Skeletal muscle tissue (tissue), 4 donors: ENCODE data around the gene MTA1. TPM values are rescaled to one million over a fixed set of nuclear protein-coding genes. Genes with fewer than 3 reads are reported as not detected.

Experiments used
- H3K27ac ChIP-seq: one replicate; pipeline ENCODE4 v1.7.0; 2013; ENCODE audit warnings: mild to moderate bottlenecking, low read depth, low read length, inconsistent platforms
- H3K27me3 ChIP-seq, 3 donors: one replicate each; pipeline ENCODE4 v1.7.0; 2013; ENCODE audit warnings: low read length in 3 of 3; ENCODE audit not compliant: control insufficient read depth in 3 of 3, insufficient read depth in 3 of 3
- H3K36me3 ChIP-seq, 3 donors: one replicate each; pipeline ENCODE4 v1.7.0; 2013; ENCODE audit warnings: low read length in 3 of 3; ENCODE audit not compliant: control insufficient read depth in 3 of 3, insufficient read depth in 3 of 3
- H3K4me1 ChIP-seq, 3 donors: one replicate each; pipeline ENCODE4 v1.7.0; 2013; ENCODE audit warnings: low read length in 3 of 3, mild to moderate bottlenecking in 3 of 3; ENCODE audit not compliant: control insufficient read depth in 3 of 3, insufficient read depth in 3 of 3
- H3K4me3 ChIP-seq, 3 donors: one replicate each; pipeline ENCODE4 v1.7.0; 2013; ENCODE audit warnings: low read length in 3 of 3
- H3K9ac ChIP-seq, 3 donors: one replicate each; pipeline ENCODE4 v1.7.0; 2013; ENCODE audit warnings: low read length in 3 of 3, mild to moderate bottlenecking in 3 of 3, moderate library complexity in 2 of 3, low read depth in 1 of 3
- H3K9me3 ChIP-seq, 3 donors: one replicate each; pipeline ENCODE4 v1.7.0; 2013; ENCODE audit warnings: low read length in 3 of 3; ENCODE audit not compliant: control insufficient read depth in 3 of 3
- total RNA-seq: library from RNA; depleted of rRNA; stranded (reverse); fragments of >200 nt; gene quantifications from one replicate; pipeline ENCODE4 v1.2.3, GENCODE V29; 2014
- donor health status: Osteomylitis.

The MTA1 gene
- total RNA-seq, 1 donor from 2014 or later: 19.3 TPM

- H3K27ac ChIP-seq: no peak overlapping the region
- H3K4me1 ChIP-seq: peaks cover 16 to 20% (median 20%) of the 10 kb centered on the region in 3 donors
- H3K4me3 ChIP-seq: no peak overlapping the region
- no peaks in the 10 kb centered on the region for H3K9me3 ChIP-seq
- peaks cover 3 to 7% (median 3%) of the 10 kb centered on the region in 3 donors for H3K36me3 ChIP-seq
- no peak overlapping the region for H3K9ac ChIP-seq
- H3K27me3 ChIP-seq: no peaks in the 10 kb centered on the region
These were observed 5.2 kb downstream of the MTA1 start for GRCh38 chr14:105424861-105425260.

GRCh38 chr14:105425823-105426247 is 6.2 kb downstream of the MTA1 start:
- H3K9ac ChIP-seq: no peak overlapping the region
- H3K4me1 ChIP-seq: peaks cover 11 to 17% (median 14%) of the 10 kb centered on the region in 3 donors
- no peak overlapping the region for H3K27ac ChIP-seq
- no peaks in the 10 kb centered on the region for H3K27me3 ChIP-seq
- H3K36me3 ChIP-seq: peaks cover 3 to 7% (median 3%) of the 10 kb centered on the region in 3 donors
- H3K4me3 ChIP-seq: no peak overlapping the region
- H3K9me3 ChIP-seq: no peaks in the 10 kb centered on the region

GRCh38 chr14:105426416-105427130 is 6.9 kb downstream of the MTA1 start:
- Histone ChIP-seq H3K9ac (no peak overlapping the region), H3K9me3 (no peaks in the 10 kb centered on the region), H3K27ac (no peak overlapping the region), H3K4me3 (no peak overlapping the region), H3K27me3 (no peaks in the 10 kb centered on the region), H3K4me1 (peaks cover 4 to 12% (median 7%) of the 10 kb centered on the region in 3 donors), H3K36me3 (peaks cover 3 to 7% (median 3%) of the 10 kb centered on the region in 3 donors)

- Histone ChIP-seq H3K4me1 (peaks cover 0 to 7% (median 3%) of the 10 kb centered on the region in 3 donors), H3K4me3 (no peak overlapping the region), H3K9ac (no peak overlapping the region), H3K9me3 (no peaks in the 10 kb centered on the region), H3K27ac (no peak overlapping the region), H3K27me3 (no peaks in the 10 kb centered on the region), H3K36me3 (peaks cover 3 to 7% (median 3%) of the 10 kb centered on the region in 3 donors)
These were observed 7.8 kb downstream of the MTA1 start for GRCh38 chr14:105427412-105427811.

- Histone ChIP-seq H3K27ac (no peak overlapping the region), H3K4me3 (no peak overlapping the region), H3K9ac (no peak overlapping the region), H3K36me3 (peaks cover 3 to 7% (median 3%) of the 10 kb centered on the region in 3 donors), H3K9me3 (no peaks in the 10 kb centered on the region), H3K27me3 (no peaks in the 10 kb centered on the region), H3K4me1 (peaks cover 0 to 4% (median 0%) of the 10 kb centered on the region in 3 donors)
These were observed 8.4 kb downstream of the MTA1 start for GRCh38 chr14:105427936-105428485.

- H3K27ac ChIP-seq: no peak overlapping the region
- peaks cover 3 to 7% (median 3%) of the 10 kb centered on the region in 3 donors for H3K36me3 ChIP-seq
- H3K4me1 ChIP-seq: peaks cover 0 to 4% (median 0%) of the 10 kb centered on the region in 3 donors
- no peak overlapping the region for H3K4me3 ChIP-seq
- no peaks in the 10 kb centered on the region for H3K27me3 ChIP-seq
- no peaks in the 10 kb centered on the region for H3K9me3 ChIP-seq
- H3K9ac ChIP-seq: no peak overlapping the region
These were observed 10.4 kb downstream of the MTA1 start for GRCh38 chr14:105430042-105430441.

- Histone ChIP-seq H3K27ac (no peak overlapping the region), H3K4me1 (peaks cover 0 to 4% (median 0%) of the 10 kb centered on the region in 3 donors), H3K27me3 (no peaks in the 10 kb centered on the region), H3K4me3 (no peak overlapping the region), H3K9me3 (no peaks in the 10 kb centered on the region), H3K9ac (no peak overlapping the region), H3K36me3 (peaks cover 3 to 7% (median 3%) of the 10 kb centered on the region in 3 donors)
These were observed 10.9 kb downstream of the MTA1 start for GRCh38 chr14:105430565-105430964.

GRCh38 chr14:105431256-105431655 is 11.6 kb downstream of the MTA1 start:
- H3K4me1 ChIP-seq: peaks cover 0 to 4% (median 0%) of the 10 kb centered on the region in 3 donors
- H3K9ac ChIP-seq: no peak overlapping the region
- H3K27ac ChIP-seq: no peak overlapping the region
- no peaks in the 10 kb centered on the region for H3K27me3 ChIP-seq
- no peaks in the 10 kb centered on the region for H3K9me3 ChIP-seq
- no peak overlapping the region for H3K4me3 ChIP-seq
- H3K36me3 ChIP-seq: peaks cover 3 to 7% (median 3%) of the 10 kb centered on the region in 3 donors

GRCh38 chr14:105432657-105433056 is 13.0 kb downstream of the MTA1 start:
- H3K4me1 ChIP-seq: peaks cover 0 to 4% (median 0%) of the 10 kb centered on the region in 3 donors
- no peak overlapping the region for H3K9ac ChIP-seq
- H3K4me3 ChIP-seq: no peak overlapping the region
- H3K27ac ChIP-seq: no peak overlapping the region
- H3K9me3 ChIP-seq: no peaks in the 10 kb centered on the region
- H3K27me3 ChIP-seq: no peaks in the 10 kb centered on the region
- peaks cover 0 to 5% (median 0%) of the 10 kb centered on the region in 3 donors for H3K36me3 ChIP-seq

- H3K4me1 ChIP-seq: peaks cover 0 to 4% (median 0%) of the 10 kb centered on the region in 3 donors
- H3K36me3 ChIP-seq: peaks cover 0 to 5% (median 0%) of the 10 kb centered on the region in 3 donors
- H3K27ac ChIP-seq: no peak overlapping the region
- no peak overlapping the region for H3K9ac ChIP-seq
- no peaks in the 10 kb centered on the region for H3K9me3 ChIP-seq
- H3K4me3 ChIP-seq: no peak overlapping the region
- H3K27me3 ChIP-seq: no peaks in the 10 kb centered on the region
These were observed 13.6 kb downstream of the MTA1 start for GRCh38 chr14:105433161-105433605.
